Hepatocyte (in vitro differentiated cells): ENCODE measurements around the gene MBD5.

Experiments
- CTCF ChIP-seq: fragments of 200-600 bp; sonication (generic); IDR thresholded peaks from 2 replicates; pipeline ENCODE4 v1.5.1; 2016; ENCODE audit warnings: antibody characterized with exemption, mild to moderate bottlenecking; ENCODE audit not compliant: poor library complexity
- EZH2 ChIP-seq: fragments of 200-600 bp; sonication (generic); IDR thresholded peaks from 2 replicates; pipeline ENCODE4 v1.6.1; 2016; ENCODE audit warnings: antibody characterized with exemption, mild to moderate bottlenecking, borderline replicate concordance

- TF ChIP-seq EZH2 (no peak), CTCF (no peak)
These were observed 488.0 kb downstream of the MBD5 start for GRCh38 chr2:148508878-148509287.
